ENCODE results near the gene MS4A7.

The MS4A7 gene

DNA sequence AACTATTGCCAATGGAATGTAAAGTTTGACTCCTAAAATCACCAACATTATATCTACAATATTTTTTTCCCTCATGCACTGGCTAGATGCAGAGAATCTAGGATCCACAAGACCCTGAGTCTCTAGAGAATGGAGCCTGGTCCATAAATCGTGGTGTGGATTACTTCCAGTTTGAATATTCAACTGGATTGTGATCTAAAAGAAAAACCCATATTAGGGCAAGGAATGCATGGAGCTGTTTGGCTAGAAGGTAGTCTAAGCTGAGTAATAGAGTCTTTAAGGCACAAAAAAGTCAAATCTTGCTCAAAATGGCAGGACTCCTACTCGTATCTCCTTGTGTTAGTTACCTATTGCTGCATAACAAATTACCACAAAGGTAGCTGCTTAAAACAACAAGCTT, 41.7 kb downstream of the MS4A7 start:
- Histone ChIP-seq H3K36me3 (ENCODE audit: insufficient read depth, low read depth, low read length) (no peaks in the 10 kb centered on the region), H3K9me3 (ENCODE audit: insufficient read depth, low read depth, low read length) (no peaks in the 10 kb centered on the region), H3K27ac (ENCODE audit: low read length) (no peak overlapping the region), H3K9ac (ENCODE audit: low read depth, low read length) (no peak overlapping the region), H3K4me1 (ENCODE audit: insufficient read depth, low read length) (no peaks in the 10 kb centered on the region), H3K27me3 (ENCODE audit: insufficient read depth, low read length) (no peaks in the 10 kb centered on the region), H3K4me3 (ENCODE audit: low read length) (no peak overlapping the region)

DNA sequence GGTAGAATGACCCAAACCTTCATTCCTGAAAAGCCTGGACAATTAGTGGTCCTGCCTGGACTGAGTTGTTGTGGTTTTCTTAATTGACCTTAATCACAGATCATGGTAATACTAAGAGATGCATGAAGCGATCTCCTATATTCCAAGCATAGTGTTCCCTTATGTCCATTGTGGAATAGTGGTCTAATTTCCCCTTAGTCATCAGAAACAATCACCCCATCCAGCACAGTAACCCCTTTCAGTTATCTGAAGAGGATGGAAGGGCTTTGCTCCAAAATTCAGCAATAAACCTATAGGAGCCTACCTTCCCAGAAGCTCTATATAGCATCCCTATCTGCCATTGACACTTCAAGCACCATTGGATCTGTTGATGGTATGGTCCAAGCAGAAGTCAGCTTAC, 44.3 kb downstream of the MS4A7 start:
- Histone ChIP-seq H3K27ac (ENCODE audit: low read length) (no peak overlapping the region), H3K9me3 (ENCODE audit: insufficient read depth, low read depth, low read length) (no peaks in the 10 kb centered on the region), H3K27me3 (ENCODE audit: insufficient read depth, low read length) (no peaks in the 10 kb centered on the region), H3K4me3 (ENCODE audit: low read length) (no peak overlapping the region), H3K36me3 (ENCODE audit: insufficient read depth, low read depth, low read length) (no peaks in the 10 kb centered on the region), H3K9ac (ENCODE audit: low read depth, low read length) (no peak overlapping the region), H3K4me1 (ENCODE audit: insufficient read depth, low read length) (no peaks in the 10 kb centered on the region)

DNA sequence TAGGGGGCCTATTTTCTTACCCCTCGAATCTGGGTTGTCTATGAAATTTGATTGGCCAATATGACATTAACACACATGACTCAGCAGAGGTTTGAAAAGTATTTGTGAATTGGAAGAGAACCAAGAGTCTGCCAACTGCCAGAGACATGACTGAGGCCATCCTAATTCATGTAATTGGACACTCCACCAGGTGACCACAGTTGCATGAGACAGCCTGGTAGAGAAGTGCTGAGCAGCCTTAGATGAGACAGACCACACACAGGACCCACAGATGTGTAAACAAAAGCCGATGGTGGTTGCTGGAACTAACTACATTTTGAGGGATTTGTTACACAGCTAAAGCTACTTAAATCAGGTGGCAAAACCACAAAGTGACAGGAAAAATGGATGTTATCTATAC, 50.2 kb downstream of the MS4A7 start:
- no peaks in the 10 kb centered on the region for H3K9me3 ChIP-seq (ENCODE audit: insufficient read depth, low read depth, low read length)
- H3K36me3 ChIP-seq (ENCODE audit: insufficient read depth, low read depth, low read length) = no peaks in the 10 kb centered on the region
- no peak overlapping the region for H3K27ac ChIP-seq (ENCODE audit: low read length)
- H3K4me3 ChIP-seq (ENCODE audit: low read length) = no peak overlapping the region
- no peak overlapping the region for H3K9ac ChIP-seq (ENCODE audit: low read depth, low read length)
- H3K4me1 ChIP-seq (ENCODE audit: insufficient read depth, low read length) = no peaks in the 10 kb centered on the region
- no peaks in the 10 kb centered on the region for H3K27me3 ChIP-seq (ENCODE audit: insufficient read depth, low read length)

DNA sequence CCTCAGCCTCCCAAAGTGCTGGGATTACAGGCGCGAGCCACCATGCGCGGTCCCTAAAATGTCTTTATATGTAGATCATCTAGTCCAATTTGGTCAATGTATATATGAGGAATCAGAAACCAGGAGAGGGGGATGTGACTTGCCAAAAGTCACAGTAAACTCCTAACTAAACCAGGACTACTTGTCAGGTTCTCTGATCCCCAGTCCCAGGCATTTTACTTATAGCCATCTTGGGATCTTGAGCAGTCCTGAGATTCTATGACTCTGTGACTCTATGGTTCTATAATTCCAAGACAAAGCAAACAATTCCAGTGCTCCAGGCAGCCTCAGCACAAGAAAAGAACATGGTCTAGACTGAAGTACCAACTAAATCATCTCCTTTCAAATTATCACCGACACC, 50.9 kb downstream of the MS4A7 start, which contains the start of gene MS4A5:
TSS of gene MS4A5 (plus strand) at position 301 of the 400 bp plus-strand sequence. CDS start 103 bp downstream, outside the sequence.
- no peaks in the 10 kb centered on the region for H3K4me1 ChIP-seq (ENCODE audit: insufficient read depth, low read length)
- no peaks in the 10 kb centered on the region for H3K36me3 ChIP-seq (ENCODE audit: insufficient read depth, low read depth, low read length)
- no peaks in the 10 kb centered on the region for H3K27me3 ChIP-seq (ENCODE audit: insufficient read depth, low read length)
- H3K4me3 ChIP-seq (ENCODE audit: low read length) = no peak within 1 kb of the TSS
- H3K27ac ChIP-seq (ENCODE audit: low read length) = no peak within 1 kb of the TSS
- no peaks in the 10 kb centered on the region for H3K9me3 ChIP-seq (ENCODE audit: insufficient read depth, low read depth, low read length)
- no peak within 1 kb of the TSS for H3K9ac ChIP-seq (ENCODE audit: low read depth, low read length)

DNA sequence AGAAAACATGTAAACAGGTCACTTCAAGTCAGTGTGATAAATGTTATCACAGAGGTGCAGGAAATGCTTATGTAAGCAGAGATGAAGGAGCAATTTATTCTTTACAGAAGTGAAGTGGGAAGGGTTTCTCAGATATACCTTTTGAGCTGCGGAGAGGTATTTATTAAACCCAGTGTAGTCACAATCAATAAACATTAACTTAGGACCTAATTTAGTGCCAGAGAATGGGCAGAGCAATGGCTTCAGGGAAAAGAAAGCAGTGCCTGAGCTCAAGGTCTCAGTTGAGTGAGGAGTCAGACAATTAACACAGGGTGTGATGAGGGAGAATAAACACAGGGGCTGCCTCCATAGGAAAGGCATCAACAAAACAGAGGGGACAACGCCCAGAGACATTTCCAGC, 52.9 kb downstream of the MS4A7 start:
- no peaks in the 10 kb centered on the region for H3K36me3 ChIP-seq (ENCODE audit: insufficient read depth, low read depth, low read length)
- no peak overlapping the region for H3K9ac ChIP-seq (ENCODE audit: low read depth, low read length)
- H3K9me3 ChIP-seq (ENCODE audit: insufficient read depth, low read depth, low read length) = no peaks in the 10 kb centered on the region
- H3K27ac ChIP-seq (ENCODE audit: low read length) = no peak overlapping the region
- no peaks in the 10 kb centered on the region for H3K27me3 ChIP-seq (ENCODE audit: insufficient read depth, low read length)
- no peak overlapping the region for H3K4me3 ChIP-seq (ENCODE audit: low read length)
- H3K4me1 ChIP-seq (ENCODE audit: insufficient read depth, low read length) = no peaks in the 10 kb centered on the region

DNA sequence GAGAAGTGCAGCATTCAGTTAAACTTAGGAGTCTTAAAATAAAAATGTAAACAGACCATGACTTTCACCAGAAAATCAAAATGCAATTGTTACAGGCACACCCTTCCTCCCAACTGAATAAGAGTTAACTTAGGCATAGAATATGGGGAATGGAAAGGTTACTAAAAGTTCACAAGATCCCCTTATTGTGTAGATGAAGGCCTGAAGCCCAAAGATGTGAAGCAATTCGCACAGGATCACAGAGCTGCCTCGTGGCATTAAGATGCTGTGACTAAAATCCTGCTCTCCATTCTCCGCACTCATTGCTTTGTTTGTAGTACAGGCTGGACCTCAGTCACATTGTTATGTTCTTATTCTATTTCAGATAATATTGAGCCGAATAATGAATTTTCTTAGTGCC, 55.1 kb downstream of the MS4A7 start:
- Histone ChIP-seq H3K4me3 (ENCODE audit: low read length) (no peak overlapping the region), H3K27ac (ENCODE audit: low read length) (no peak overlapping the region), H3K9me3 (ENCODE audit: insufficient read depth, low read depth, low read length) (no peaks in the 10 kb centered on the region), H3K4me1 (ENCODE audit: insufficient read depth, low read length) (no peaks in the 10 kb centered on the region), H3K27me3 (ENCODE audit: insufficient read depth, low read length) (no peaks in the 10 kb centered on the region), H3K9ac (ENCODE audit: low read depth, low read length) (no peak overlapping the region), H3K36me3 (ENCODE audit: insufficient read depth, low read depth, low read length) (no peaks in the 10 kb centered on the region)
